ENCODE measurements around the gene ARHGAP12.

ARHGAP12 gene

GRCh38 chr10:31808258-31809218, 120.1 kb downstream of the ARHGAP12 start:
- no peak for DNase-seq (ENCODE audit: low spot score)
- peak; percentile 20 for TF ChIP-seq CTCF (IDR thresholded peaks at IDR 0.05)
- peak overlapping the region; percentile 50 to 82 for H3K27ac ChIP-seq
- H3K4me3 ChIP-seq, result peak overlapping the region; percentile 64

GRCh38 chr10:31804352-31804810, 124.2 kb downstream of the ARHGAP12 start:
- no peak overlapping the region for H3K4me3 ChIP-seq
- TF ChIP-seq CTCF (IDR thresholded peaks at IDR 0.05), result no peak
- DNase-seq (ENCODE audit: low spot score), result no peak
- H3K27ac ChIP-seq, result no peak overlapping the region

GRCh38 chr10:31803606-31804351, 124.9 kb downstream of the ARHGAP12 start:
- DNase-seq (ENCODE audit: low spot score), result no peak
- H3K27ac ChIP-seq, result no peak overlapping the region
- no peak overlapping the region for H3K4me3 ChIP-seq
- TF ChIP-seq CTCF (IDR thresholded peaks at IDR 0.05), result no peak

GRCh38 chr10:31799181-31799580, 129.4 kb downstream of the ARHGAP12 start:
- H3K4me3 ChIP-seq, result no peak overlapping the region
- H3K27ac ChIP-seq, result no peak overlapping the region
- TF ChIP-seq CTCF (IDR thresholded peaks at IDR 0.05), result no peak
- no peak for DNase-seq (ENCODE audit: low spot score)

GRCh38 chr10:31792745-31793144, 135.9 kb downstream of the ARHGAP12 start:
- H3K4me3 ChIP-seq, result no peak overlapping the region
- TF ChIP-seq CTCF (IDR thresholded peaks at IDR 0.05), result no peak
- DNase-seq (ENCODE audit: low spot score), result no peak

GRCh38 chr10:31789555-31789954, 139.1 kb downstream of the ARHGAP12 start:
- no peak overlapping the region for H3K4me3 ChIP-seq
- TF ChIP-seq CTCF (IDR thresholded peaks at IDR 0.05), result no peak

More at GRCh38 chr10:31792745-31793144, 135.9 kb downstream of the ARHGAP12 start:
- no peak overlapping the region for H3K27ac ChIP-seq

More at GRCh38 chr10:31789555-31789954, 139.1 kb downstream of the ARHGAP12 start:
- H3K27ac ChIP-seq, result no peak overlapping the region
- no peak for DNase-seq (ENCODE audit: low spot score)

Data from coronary artery (tissue), 2 donors.